HCT116 (cell line): ENCODE data around the gene PHF21B. TPM values are rescaled to one million over a fixed set of nuclear protein-coding genes. Genes with fewer than 3 reads are reported as not detected.

Experiments
- ATAC-seq: fragments of 200-7000 bp; cut with Tn5 transposase; 2 replicates; pipeline ENCODE4 v1.9.1; 2020; ENCODE audit warnings: mild to moderate bottlenecking, moderate library complexity
- BruUV-seq: library from RNA; stranded (reverse); fragments of 400-500 nt; replicated peaks from 2 replicates; lab custom pipeline; 2021; lab: Mats Ljungman, UMichigan
- CTCF ChIA-PET: fragments of 300-600 bp; sonication (Branson Sonifier 250); formaldehyde crosslinking; loops from one replicate; lab custom pipeline; 2021; ENCODE audit warnings: antibody characterized with exemption; lab: Charles Lee
- POLR2A ChIA-PET: fragments of 300-600, 350-600 bp; sonication (Branson Sonifier 250); formaldehyde crosslinking; loops from one replicate; lab custom pipeline; 2021; ENCODE audit warnings: antibody characterized with exemption; lab: Charles Lee
- RAD21 ChIA-PET, 2 experiments: fragments of 300-600 bp; sonication (Branson Sonifier 250); formaldehyde crosslinking; loops; one replicate each; lab custom pipeline; 2023; ENCODE audit warnings: low total read pairs in 2 of 2; ENCODE audit not compliant: uncharacterized antibody in 2 of 2, unreplicated experiment in 2 of 2, low non-redundant PET in 1 of 2; lab: Charles Lee
- DNase-seq: peaks from one replicate; pipeline ENCODE4 v3.0.0-alpha.2; 2010; ENCODE audit warnings: low read depth, low spot score
- H2AFZ ChIP-seq: fragments of 200-600 bp; shearing (Covaris generic), sonication (generic); 2 replicates; pipeline ENCODE4 v1.6.1; 2017; ENCODE audit warnings: low read depth, mixed run types, mixed read lengths, antibody characterized with exemption, low read length; ENCODE audit not compliant: poor library complexity, severe bottlenecking
- H3K27ac ChIP-seq: 2 replicates; pipeline ENCODE4 v1.5.1; 2012; ENCODE audit warnings: low read depth, low read length
- H3K27me3 ChIP-seq: fragments of 200-600 bp; sonication (generic); 2 replicates; pipeline ENCODE4 v1.6.1; 2016; ENCODE audit warnings: mixed run types, low read length, mixed read lengths; ENCODE audit not compliant: insufficient read depth
- H3K36me3 ChIP-seq, 2 experiments: fragments of 200-500 bp in 1 of 2; fragments of 200-600 bp in 1 of 2; sonication (Bioruptor generic) in 1 of 2; sonication (generic) in 1 of 2; 2 replicates each; pipeline versions ENCODE4 v1.5.1 to v1.6.1; 2014 to 2016; ENCODE audit warnings: low read length in 2 of 2, inconsistent platforms in 1 of 2, mixed read lengths in 1 of 2, mixed run types in 1 of 2; ENCODE audit not compliant: insufficient read depth in 2 of 2, control insufficient read depth in 1 of 2
- H3K4me1 ChIP-seq, 2 experiments: fragments of 200-600 bp in 1 of 2; sonication (generic) in 1 of 2; 2 replicates each; pipeline versions ENCODE4 v1.5.1 to v1.6.1; 2012 to 2017; ENCODE audit warnings: low read length in 2 of 2, inconsistent platforms in 1 of 2, mild to moderate bottlenecking in 1 of 2, mixed read lengths in 1 of 2, mixed run types in 1 of 2, moderate library complexity in 1 of 2; ENCODE audit not compliant: insufficient read depth in 2 of 2, control insufficient read depth in 1 of 2
- H3K4me2 ChIP-seq: fragments of 200-600 bp; sonication (generic); 2 replicates; pipeline ENCODE4 v1.6.1; 2017; ENCODE audit warnings: mixed run types, low read length, mixed read lengths
- H3K4me3 ChIP-seq, 2 experiments: fragments of 200-600 bp in 1 of 2; sonication (generic) in 1 of 2; replicated peaks in 1 of 2; 2 replicates each; pipeline ENCODE4 v1.5.1; 2011 to 2016; ENCODE audit warnings: low read length in 2 of 2, control low read depth in 1 of 2, low read depth in 1 of 2, mild to moderate bottlenecking in 1 of 2, mixed read lengths in 1 of 2, mixed run types in 1 of 2
- H3K79me2 ChIP-seq: fragments of 200-600 bp; sonication (generic); 2 replicates; pipeline ENCODE4 v1.6.1; 2017; ENCODE audit warnings: mild to moderate bottlenecking, mixed run types, low read length, moderate library complexity, mixed read lengths; ENCODE audit not compliant: insufficient read depth
- H3K9ac ChIP-seq: fragments of 200-600 bp; sonication (generic); 2 replicates; pipeline ENCODE4 v1.6.1; 2016; ENCODE audit warnings: low read length, mixed read lengths
- H3K9me2 ChIP-seq: fragments of 200-600 bp; sonication (generic), shearing (Covaris generic); 2 replicates; pipeline ENCODE4 v1.6.1; 2017; ENCODE audit warnings: mixed run types, mild to moderate bottlenecking, moderate library complexity; ENCODE audit not compliant: insufficient read depth
- H3K9me3 ChIP-seq, 2 experiments: fragments of 200-500 bp in 1 of 2; fragments of 200-600 bp in 1 of 2; sonication (Bioruptor generic) in 1 of 2; sonication (generic) in 1 of 2; 2 replicates each; pipeline ENCODE4 v1.6.1; 2014 to 2017; ENCODE audit warnings: low read length in 2 of 2, mixed read lengths in 2 of 2, inconsistent platforms in 1 of 2, low read depth in 1 of 2, mild to moderate bottlenecking in 1 of 2, mixed run types in 1 of 2, moderate library complexity in 1 of 2; ENCODE audit not compliant: control insufficient read depth in 1 of 2, insufficient read depth in 1 of 2
- H4K20me1 ChIP-seq: fragments of 200-600 bp; sonication (generic), shearing (Covaris generic); 2 replicates; pipeline ENCODE4 v1.6.1; 2017; ENCODE audit warnings: mixed run types, mild to moderate bottlenecking, moderate library complexity; ENCODE audit not compliant: insufficient read depth
- CBX3 ChIP-seq: IDR thresholded peaks from 2 replicates; pipeline ENCODE4 v1.6.1; 2012; ENCODE audit warnings: low read depth
- EGR1 ChIP-seq: IDR thresholded peaks from 2 replicates; pipeline ENCODE4 v1.6.1; 2012; ENCODE audit warnings: low read depth
- EZH2 ChIP-seq: fragments of 200-600 bp; sonication (generic); IDR thresholded peaks from 2 replicates; pipeline ENCODE4 v1.6.1; 2017; ENCODE audit warnings: antibody characterized with exemption, mixed run types
- FOSL1 ChIP-seq: IDR thresholded peaks from 2 replicates; pipeline ENCODE4 v1.6.1; 2012; ENCODE audit warnings: low read depth
- SRF ChIP-seq: IDR thresholded peaks from 2 replicates; pipeline ENCODE4 v1.6.1; 2012; ENCODE audit warnings: low read depth
- TCF7L2 ChIP-seq: IDR thresholded peaks from 2 replicates; pipeline ENCODE4 v1.7.0; 2011; ENCODE audit warnings: borderline replicate concordance, inconsistent platforms; ENCODE audit not compliant: insufficient read depth, insufficient read length; ENCODE audit errors: extremely low read depth
- YY1 ChIP-seq: IDR thresholded peaks from 2 replicates; pipeline ENCODE4 v1.6.1; 2011; ENCODE audit warnings: low read length, low read depth, moderate library complexity, mild to moderate bottlenecking; ENCODE audit not compliant: insufficient replicate concordance; ENCODE audit errors: extremely low read depth
- ZFX ChIP-seq: fragments of 450-650 bp; IDR thresholded peaks from 2 replicates; pipeline ENCODE4 v1.6.1; 2017
- intact Hi-C: fragments of 100-400 bp; cut with micrococcal nuclease; formaldehyde crosslinking; loops from 2 replicates; pipeline ENCODE4 v1.10.0; 2022
- total RNA-seq: library from RNA; stranded (reverse); gene quantifications from one replicate; pipeline ENCODE4 v1.2.1, GENCODE V29; 2021; ENCODE audit not compliant: unreplicated experiment
- TF ChIP-seq, protein P1 (sequence below): IDR thresholded peaks from 2 replicates; pipeline ENCODE4 v1.6.1; 2011; ENCODE audit warnings: mild to moderate bottlenecking, low read length, moderate library complexity; ENCODE audit not compliant: insufficient replicate concordance; ENCODE audit errors: extremely low read depth
- TF ChIP-seq, protein P2 (sequence below): IDR thresholded peaks from 2 replicates; pipeline ENCODE4 v1.6.1; 2012; ENCODE audit warnings: low read depth
- TF ChIP-seq, protein P3 (sequence below): IDR thresholded peaks from 2 replicates; pipeline ENCODE4 v1.6.1; 2012

The PHF21B gene
- total RNA-seq, 1 experiment from 2014 or later: not detected

DNA sequence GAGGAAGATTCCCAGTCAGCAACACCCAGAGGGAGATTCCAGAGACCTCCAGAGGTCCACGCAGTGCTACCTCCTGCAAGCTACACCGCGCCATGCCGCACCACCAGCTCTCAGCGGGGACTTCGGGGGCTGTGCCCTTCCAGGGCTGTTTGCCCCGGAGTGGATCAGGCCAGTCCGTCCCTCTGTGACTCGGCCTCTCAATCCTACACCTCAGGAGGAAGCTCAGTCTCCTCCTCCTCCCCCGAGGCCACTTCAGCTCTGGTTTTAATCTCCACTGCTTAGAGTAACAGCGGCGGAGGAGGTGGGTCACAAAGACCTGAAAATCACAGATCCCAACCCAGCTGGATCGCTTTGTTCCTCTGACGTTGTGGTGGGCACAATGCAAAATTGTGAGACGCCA is 68.6 kb downstream of the PHF21B start:
- Histone ChIP-seq H3K27me3 (peaks cover 20% of the 10 kb centered on the region; the same call in 1 of the 2 replicates), H3K36me3 (no peaks in the 10 kb centered on the region), H3K9me2 (no peaks in the 10 kb centered on the region), H3K79me2 (no peaks in the 10 kb centered on the region), H3K9ac (no peak overlapping the region), H3K4me1 (no peaks in the 10 kb centered on the region), H2AFZ (no peak overlapping the region), H3K4me2 (no peak overlapping the region), H3K27ac (no peak overlapping the region), H3K4me3 (no peak overlapping the region), H4K20me1 (no peaks in the 10 kb centered on the region), H3K9me3 (no peaks in the 10 kb centered on the region)
- intact Hi-C loops: no loop called here
- TF ChIP-seq EZH2 (no peak), SRF (no peak), TCF7L2 (no peak)
- no peak for DNase-seq
- BruUV-seq: no TSS peak
- no peak for ATAC-seq
- POLR2A ChIA-PET: no interaction called here
- CTCF ChIA-PET: no interaction called here
- RAD21 ChIA-PET: no interaction called here

DNA sequence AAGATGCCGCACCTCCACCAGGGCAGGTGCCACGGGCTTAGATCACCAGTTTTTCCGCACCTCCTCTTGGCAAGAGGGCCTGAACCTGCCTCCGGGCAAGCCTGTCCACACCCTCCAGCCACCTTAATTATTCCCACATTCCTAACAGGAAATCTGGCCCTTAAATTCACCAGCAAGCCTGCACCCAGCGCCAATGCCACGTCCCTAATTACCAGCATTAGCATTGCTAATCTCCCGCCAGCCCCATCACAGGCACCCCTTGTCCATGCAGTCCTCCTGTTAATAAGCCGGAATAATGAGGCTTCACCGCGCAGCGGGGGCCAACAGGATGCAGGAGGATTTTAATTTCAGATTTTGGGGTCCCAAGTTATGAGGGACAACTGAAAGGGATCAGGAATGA is 69.7 kb downstream of the PHF21B start:
- H3K9ac ChIP-seq: no peak overlapping the region
- no peak for ATAC-seq
- no peaks in the 10 kb centered on the region for H3K79me2 ChIP-seq
- H3K36me3 ChIP-seq: no peaks in the 10 kb centered on the region
- ChIA-PET RAD21 (no interaction called here), CTCF (no interaction called here), POLR2A (no interaction called here)
- TF ChIP-seq, protein P1, sequence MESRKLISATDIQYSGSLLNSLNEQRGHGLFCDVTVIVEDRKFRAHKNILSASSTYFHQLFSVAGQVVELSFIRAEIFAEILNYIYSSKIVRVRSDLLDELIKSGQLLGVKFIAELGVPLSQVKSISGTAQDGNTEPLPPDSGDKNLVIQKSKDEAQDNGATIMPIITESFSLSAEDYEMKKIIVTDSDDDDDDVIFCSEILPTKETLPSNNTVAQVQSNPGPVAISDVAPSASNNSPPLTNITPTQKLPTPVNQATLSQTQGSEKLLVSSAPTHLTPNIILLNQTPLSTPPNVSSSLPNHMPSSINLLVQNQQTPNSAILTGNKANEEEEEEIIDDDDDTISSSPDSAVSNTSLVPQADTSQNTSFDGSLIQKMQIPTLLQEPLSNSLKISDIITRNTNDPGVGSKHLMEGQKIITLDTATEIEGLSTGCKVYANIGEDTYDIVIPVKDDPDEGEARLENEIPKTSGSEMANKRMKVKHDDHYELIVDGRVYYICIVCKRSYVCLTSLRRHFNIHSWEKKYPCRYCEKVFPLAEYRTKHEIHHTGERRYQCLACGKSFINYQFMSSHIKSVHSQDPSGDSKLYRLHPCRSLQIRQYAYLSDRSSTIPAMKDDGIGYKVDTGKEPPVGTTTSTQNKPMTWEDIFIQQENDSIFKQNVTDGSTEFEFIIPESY: no peak
- TF ChIP-seq, protein P2, sequence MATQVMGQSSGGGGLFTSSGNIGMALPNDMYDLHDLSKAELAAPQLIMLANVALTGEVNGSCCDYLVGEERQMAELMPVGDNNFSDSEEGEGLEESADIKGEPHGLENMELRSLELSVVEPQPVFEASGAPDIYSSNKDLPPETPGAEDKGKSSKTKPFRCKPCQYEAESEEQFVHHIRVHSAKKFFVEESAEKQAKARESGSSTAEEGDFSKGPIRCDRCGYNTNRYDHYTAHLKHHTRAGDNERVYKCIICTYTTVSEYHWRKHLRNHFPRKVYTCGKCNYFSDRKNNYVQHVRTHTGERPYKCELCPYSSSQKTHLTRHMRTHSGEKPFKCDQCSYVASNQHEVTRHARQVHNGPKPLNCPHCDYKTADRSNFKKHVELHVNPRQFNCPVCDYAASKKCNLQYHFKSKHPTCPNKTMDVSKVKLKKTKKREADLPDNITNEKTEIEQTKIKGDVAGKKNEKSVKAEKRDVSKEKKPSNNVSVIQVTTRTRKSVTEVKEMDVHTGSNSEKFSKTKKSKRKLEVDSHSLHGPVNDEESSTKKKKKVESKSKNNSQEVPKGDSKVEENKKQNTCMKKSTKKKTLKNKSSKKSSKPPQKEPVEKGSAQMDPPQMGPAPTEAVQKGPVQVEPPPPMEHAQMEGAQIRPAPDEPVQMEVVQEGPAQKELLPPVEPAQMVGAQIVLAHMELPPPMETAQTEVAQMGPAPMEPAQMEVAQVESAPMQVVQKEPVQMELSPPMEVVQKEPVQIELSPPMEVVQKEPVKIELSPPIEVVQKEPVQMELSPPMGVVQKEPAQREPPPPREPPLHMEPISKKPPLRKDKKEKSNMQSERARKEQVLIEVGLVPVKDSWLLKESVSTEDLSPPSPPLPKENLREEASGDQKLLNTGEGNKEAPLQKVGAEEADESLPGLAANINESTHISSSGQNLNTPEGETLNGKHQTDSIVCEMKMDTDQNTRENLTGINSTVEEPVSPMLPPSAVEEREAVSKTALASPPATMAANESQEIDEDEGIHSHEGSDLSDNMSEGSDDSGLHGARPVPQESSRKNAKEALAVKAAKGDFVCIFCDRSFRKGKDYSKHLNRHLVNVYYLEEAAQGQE: no peak
- TF ChIP-seq, protein P3, sequence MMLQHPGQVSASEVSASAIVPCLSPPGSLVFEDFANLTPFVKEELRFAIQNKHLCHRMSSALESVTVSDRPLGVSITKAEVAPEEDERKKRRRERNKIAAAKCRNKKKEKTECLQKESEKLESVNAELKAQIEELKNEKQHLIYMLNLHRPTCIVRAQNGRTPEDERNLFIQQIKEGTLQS: no peak
- TF ChIP-seq SRF (no peak), YY1 (no peak), ZFX (no peak), FOSL1 (no peak), CBX3 (no peak), EGR1 (no peak), EZH2 (no peak)
- H2AFZ ChIP-seq: no peak overlapping the region
- no peaks in the 10 kb centered on the region for H3K9me3 ChIP-seq
- no peaks in the 10 kb centered on the region for H4K20me1 ChIP-seq
- no peaks in the 10 kb centered on the region for H3K9me2 ChIP-seq
- intact Hi-C loops: no loop called here
- H3K4me3 ChIP-seq: no peak overlapping the region
- H3K4me1 ChIP-seq: no peaks in the 10 kb centered on the region
- DNase-seq: no peak
- no TSS peak for BruUV-seq
- H3K4me2 ChIP-seq: no peak overlapping the region
- peaks cover 20% of the 10 kb centered on the region; the same call in 1 of the 2 replicates for H3K27me3 ChIP-seq
- H3K27ac ChIP-seq: no peak overlapping the region
